HG03521 (cell line): ENCODE measurements around the gene PKN3.

Source experiments
- ATAC-seq: cut with Tn5 transposase; IDR thresholded peaks from one replicate; pipeline ENCODE4 v1.9.1; 2021; ENCODE audit warnings: mild to moderate bottlenecking, moderate library complexity; ENCODE audit not compliant: unreplicated experiment

PKN3 gene

DNA sequence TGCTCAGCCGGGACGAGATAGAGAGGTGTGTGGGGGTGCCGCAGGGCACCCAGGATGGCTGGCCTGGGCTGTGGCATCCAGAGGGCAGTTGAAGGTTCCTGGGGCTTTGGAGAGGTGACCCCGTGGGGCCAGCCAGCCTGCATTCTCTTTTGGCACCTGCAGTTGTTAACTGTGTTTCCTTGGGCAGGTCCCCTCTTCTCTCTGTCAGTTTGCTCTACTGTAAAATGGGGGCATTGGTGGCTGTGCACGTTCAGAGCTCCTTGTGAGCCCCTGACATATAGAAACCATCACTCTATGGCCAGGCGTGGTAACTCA lies 13.1 kb downstream of the PKN3 start:
- no peak for ATAC-seq

- no peak for ATAC-seq
Observed at GRCh38 chr9:128716581-128717254, 14.4 kb downstream of the PKN3 start.

DNA sequence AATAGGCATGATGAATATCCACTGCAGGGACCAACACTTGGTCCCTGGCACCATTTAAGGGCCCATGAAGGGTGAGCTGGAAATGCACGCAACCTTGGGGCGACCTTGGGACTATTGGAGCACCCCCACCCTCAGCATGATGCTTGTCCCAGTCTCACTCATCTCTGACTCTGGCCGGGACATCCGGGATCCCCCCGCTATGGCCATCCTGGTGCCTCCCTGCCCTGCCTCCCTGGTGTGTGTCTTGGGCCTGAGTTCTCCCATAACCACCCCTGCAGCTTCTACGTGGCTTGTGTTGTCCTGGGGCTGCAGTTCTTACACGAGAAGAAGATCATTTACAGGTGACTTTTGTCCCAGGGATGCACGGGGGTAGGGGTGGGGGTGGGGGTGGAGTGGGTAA lies 15.7 kb downstream of the PKN3 start:
- ATAC-seq, result no peak

- no peak for ATAC-seq
Observed at GRCh38 chr9:128718475-128718874, 16.2 kb downstream of the PKN3 start.

- no peak for ATAC-seq
Observed at GRCh38 chr9:128719919-128720605, 17.8 kb downstream of the PKN3 start.

- ATAC-seq, result no peak
Observed at GRCh38 chr9:128720841-128721486, 18.7 kb downstream of the PKN3 start.

DNA sequence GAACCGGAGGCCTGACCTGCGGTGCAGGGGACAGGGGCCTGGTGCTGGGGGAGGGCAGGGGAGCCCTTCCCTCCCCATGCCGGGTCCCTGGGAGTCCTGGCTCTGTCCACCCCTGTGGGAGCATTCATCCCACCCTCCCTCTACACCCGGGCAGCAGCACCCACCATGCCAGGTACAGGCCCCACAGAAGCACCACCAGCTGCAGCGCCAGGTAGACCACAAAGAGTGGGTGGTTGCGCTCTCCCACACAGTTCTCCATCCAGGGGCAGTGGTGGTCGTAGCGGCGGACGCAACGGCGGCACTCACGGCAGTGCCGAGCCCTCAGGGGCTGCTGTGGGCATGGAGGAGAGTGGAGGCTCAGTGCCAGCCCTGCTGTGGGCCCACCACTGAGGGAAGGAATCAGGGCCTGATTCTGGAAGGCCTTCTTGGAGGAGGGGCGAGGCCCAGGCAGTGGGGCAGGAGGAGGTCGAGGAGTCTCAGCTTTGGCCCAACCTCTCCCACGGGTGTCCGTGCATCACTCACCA lies 19.2 kb downstream of the PKN3 start:
- ATAC-seq, result no peak

DNA sequence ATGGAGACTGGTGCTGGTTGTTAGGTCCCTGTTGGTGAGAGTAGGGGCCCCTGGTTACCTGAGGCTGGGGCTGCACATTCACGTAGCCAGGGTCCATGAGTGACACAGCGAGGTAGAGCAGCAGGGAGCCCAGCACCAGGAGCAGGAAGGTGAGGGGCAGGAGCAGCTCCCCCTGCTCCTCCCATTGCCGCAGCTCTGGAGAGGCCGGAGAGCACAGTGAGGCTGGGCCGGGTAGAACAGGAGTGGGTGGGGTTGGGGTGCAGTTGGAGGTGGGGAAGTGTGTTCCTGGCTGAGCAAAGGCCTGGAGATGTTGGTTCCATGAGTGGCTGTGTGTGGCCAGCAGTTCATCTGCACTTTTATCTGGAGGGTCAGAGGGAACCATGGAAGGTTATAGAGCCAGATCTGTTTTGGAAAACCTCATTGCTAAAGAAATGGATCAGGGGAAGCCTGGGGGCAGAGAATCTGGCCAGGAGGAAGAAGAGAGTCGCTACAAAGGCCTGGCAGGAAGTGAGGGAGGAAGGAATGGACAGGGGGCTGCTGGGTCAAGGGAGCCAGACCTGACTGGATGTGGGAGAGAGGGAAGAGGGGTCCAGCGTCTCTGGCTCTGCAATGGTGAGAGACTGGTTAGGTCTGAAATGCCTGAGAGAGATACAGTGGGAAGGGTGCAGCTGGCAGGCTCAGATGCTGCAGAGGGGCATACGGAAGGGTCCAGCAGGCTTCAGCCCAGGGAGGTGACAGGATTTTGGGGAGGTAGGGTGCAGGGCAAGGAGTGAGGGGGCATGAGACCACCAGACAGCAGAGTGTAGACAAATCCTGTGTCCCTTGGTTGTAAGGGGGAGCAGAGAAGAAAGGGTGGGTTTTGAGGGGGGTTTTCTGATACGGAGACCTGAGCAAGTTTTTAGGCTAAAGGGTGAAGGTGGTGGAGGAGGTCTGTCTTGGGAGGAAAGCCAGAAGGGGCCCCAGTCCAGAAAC lies 20.4 kb downstream of the PKN3 start:
- no peak for ATAC-seq

GRCh38 chr9:128723352-128723865 lies 21.1 kb downstream of the PKN3 start:
- no peak for ATAC-seq

GRCh38 chr9:128723866-128724743 lies 21.8 kb downstream of the PKN3 start, which contains the start of gene ZDHHC12:
Gene ZDHHC12, minus strand, starts transcription at chr9:128724127. Its CDS starts 34 bp downstream, at chr9:128724093.
- peak; percentile 94 for ATAC-seq

DNA sequence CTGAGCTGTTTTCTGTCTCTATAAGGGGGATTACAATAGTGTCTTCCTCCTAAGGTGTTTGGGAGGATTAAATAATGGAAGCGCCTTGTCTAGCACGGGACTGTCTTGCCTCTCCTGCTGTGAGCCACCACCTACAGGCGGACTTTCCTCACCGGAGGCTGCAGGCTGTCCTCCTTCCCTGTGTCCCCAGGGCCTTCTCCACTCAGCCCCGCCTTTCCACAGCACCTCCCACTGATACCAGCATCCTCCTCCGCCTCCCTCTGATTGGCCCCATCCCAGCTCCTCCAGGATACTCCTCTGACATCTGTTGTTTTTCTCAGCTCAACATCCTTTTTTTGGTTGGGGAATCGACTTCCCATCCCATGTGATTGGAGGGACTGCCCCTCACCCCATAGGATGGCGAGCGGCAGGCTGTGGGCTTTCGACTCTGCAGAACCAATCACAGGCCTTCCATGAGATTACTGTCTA lies 22.5 kb downstream of the PKN3 start:
- ATAC-seq, result no peak

- no peak for ATAC-seq
Observed at GRCh38 chr9:128727640-128728248, 25.4 kb downstream of the PKN3 start.

- no peak for ATAC-seq
Observed at GRCh38 chr9:128728298-128728697, 26.0 kb downstream of the PKN3 start.

DNA sequence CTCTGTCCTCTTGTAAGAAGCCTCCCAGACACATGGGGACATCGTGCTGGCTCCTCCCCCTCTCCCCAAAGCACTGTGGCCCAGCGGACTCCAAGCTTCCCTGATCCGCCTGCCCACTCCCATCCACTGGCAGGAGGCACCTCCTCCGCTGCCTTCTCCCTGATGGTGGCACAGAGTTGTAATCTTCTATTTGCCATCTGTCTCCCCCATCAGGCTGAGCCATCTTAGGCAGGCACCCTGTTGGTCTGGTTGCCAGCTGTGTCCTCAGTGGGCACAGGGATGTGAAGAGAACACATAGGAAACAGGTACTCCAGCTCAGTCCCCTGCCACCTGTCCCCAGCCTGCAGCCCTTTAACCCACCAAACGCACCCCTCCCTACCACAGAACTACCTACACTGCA lies 27.0 kb downstream of the PKN3 start:
- ATAC-seq, result no peak

- ATAC-seq, result no peak
Observed at GRCh38 chr9:128729766-128730517, 27.6 kb downstream of the PKN3 start.

DNA sequence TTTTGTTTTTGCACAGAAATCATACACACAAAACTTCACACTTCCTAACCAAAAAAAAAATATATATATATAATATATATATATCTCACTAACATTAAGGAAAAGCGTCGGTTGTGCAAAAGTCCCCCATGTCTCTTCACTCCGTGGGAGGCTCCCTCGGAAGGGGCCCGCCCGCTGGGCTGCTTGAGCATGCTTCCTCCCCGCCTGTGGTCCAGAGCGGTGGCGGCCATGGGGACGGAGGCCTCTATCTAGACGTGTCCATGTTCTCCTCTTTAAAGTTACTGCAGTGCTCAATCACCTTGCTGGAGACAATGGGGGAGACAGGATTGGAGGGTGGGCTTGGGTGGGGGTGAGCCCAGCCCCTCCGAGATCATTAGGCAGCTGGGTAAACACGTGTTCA lies 28.8 kb downstream of the PKN3 start:
- no peak for ATAC-seq

DNA sequence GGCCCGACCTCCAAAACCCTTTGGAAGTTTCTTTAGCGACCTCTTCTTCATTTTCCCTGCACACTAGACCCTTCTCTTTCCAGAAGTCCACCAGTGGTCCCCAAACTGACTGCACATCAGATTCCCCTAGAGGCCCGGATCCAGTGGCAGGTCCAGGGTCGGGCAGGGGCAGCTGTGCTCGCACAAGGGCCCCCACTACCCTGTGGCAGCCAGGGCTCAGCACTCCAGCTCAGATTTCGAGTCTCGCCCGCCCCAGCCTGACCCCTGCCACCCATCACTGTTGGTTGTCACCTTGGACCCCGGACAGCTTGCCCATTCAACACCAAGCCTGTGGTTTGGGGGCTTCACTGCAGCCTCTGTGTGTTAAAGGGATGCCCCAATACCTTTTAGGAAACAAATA lies 29.4 kb downstream of the PKN3 start:
- no peak for ATAC-seq

GRCh38 chr9:128732576-128732975 lies 30.3 kb downstream of the PKN3 start:
- ATAC-seq, result no peak
